Mononuclear cell (primary cell): Measurements from ENCODE around the gene PCNX3. TPM values are rescaled to one million over a fixed set of nuclear protein-coding genes. Genes with fewer than 3 reads are reported as not detected.

Source experiments
- H3K27me3 ChIP-seq: 2 replicates; pipeline ENCODE4 v1.6.0; 2011; ENCODE audit warnings: low read length, control low read depth; ENCODE audit not compliant: insufficient read depth
- H3K4me1 ChIP-seq: 2 replicates; pipeline ENCODE4 v1.5.1; 2011; ENCODE audit warnings: mild to moderate bottlenecking, low read length, control low read depth; ENCODE audit not compliant: insufficient read depth
- H3K4me3 ChIP-seq: 2 replicates; pipeline ENCODE4 v1.5.1; 2011; ENCODE audit warnings: mild to moderate bottlenecking, low read length, moderate library complexity
- H3K9me3 ChIP-seq: 2 replicates; pipeline ENCODE4 v1.5.1; 2011; ENCODE audit warnings: low read depth, mild to moderate bottlenecking, control low read depth, low read length
- total RNA-seq: library from RNA; depleted of rRNA; stranded (reverse); fragments of >200 nt; gene quantifications from one replicate; pipeline ENCODE4 v1.2.3, GENCODE V29; 2012

The PCNX3 gene
- total RNA-seq, 1 donor: 15.0 TPM

DNA sequence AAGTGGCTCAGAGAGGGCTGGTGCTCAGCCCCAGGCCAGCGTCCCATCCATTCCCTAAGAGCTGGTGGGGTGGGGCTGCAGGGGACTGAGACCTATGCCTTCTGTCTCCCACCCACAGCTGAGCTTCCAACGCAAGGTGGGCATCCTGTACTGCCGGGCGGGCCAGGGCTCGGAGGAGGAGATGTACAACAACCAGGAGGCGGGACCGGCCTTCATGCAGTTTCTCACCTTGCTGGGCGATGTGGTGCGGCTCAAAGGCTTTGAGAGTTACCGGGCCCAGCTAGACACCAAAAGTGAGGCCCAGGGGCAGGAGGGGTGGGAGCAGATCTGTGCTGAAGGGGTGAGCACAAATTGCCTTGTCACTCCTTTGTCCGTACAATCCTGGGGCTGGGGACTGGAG lies 29.3 kb downstream of the PCNX3 start:
- no peaks in the 10 kb centered on the region for H3K9me3 ChIP-seq
- no peaks in the 10 kb centered on the region for H3K27me3 ChIP-seq
- no peak overlapping the region for H3K4me3 ChIP-seq
- peaks cover 44% of the 10 kb centered on the region for H3K4me1 ChIP-seq

GRCh38 chr11:65645710-65646109 lies 30.1 kb downstream of the PCNX3 start:
- Histone ChIP-seq H3K4me1 (peaks cover 44% of the 10 kb centered on the region), H3K9me3 (no peaks in the 10 kb centered on the region), H3K27me3 (no peaks in the 10 kb centered on the region), H3K4me3 (no peak overlapping the region)

- Histone ChIP-seq H3K9me3 (no peaks in the 10 kb centered on the region), H3K4me3 (no peak overlapping the region), H3K4me1 (peaks cover 44% of the 10 kb centered on the region), H3K27me3 (no peaks in the 10 kb centered on the region)
Measured at GRCh38 chr11:65646288-65646957, 30.8 kb downstream of the PCNX3 start.

- Histone ChIP-seq H3K9me3 (no peaks in the 10 kb centered on the region), H3K27me3 (no peaks in the 10 kb centered on the region), H3K4me1 (peaks cover 44% of the 10 kb centered on the region), H3K4me3 (no peak overlapping the region)
Measured at GRCh38 chr11:65646958-65647701, 31.6 kb downstream of the PCNX3 start.

- H3K4me3 ChIP-seq: no peak overlapping the region
Measured at GRCh38 chr11:65648997-65649493, 33.5 kb downstream of the PCNX3 start.

GRCh38 chr11:65649656-65650546 lies 34.3 kb downstream of the PCNX3 start:
- no peaks in the 10 kb centered on the region for H3K27me3 ChIP-seq
- H3K4me1 ChIP-seq: peaks cover 44% of the 10 kb centered on the region
- H3K9me3 ChIP-seq: no peaks in the 10 kb centered on the region
- H3K4me3 ChIP-seq: no peak overlapping the region

More at GRCh38 chr11:65648997-65649493, 33.5 kb downstream of the PCNX3 start:
- Histone ChIP-seq H3K9me3 (no peaks in the 10 kb centered on the region), H3K27me3 (no peaks in the 10 kb centered on the region), H3K4me1 (peaks cover 41% of the 10 kb centered on the region)

GRCh38 chr11:65650547-65651338 lies 35.2 kb downstream of the PCNX3 start:
- Histone ChIP-seq H3K4me3 (no peak overlapping the region), H3K4me1 (peaks cover 44% of the 10 kb centered on the region), H3K9me3 (no peaks in the 10 kb centered on the region), H3K27me3 (no peaks in the 10 kb centered on the region)

- no peaks in the 10 kb centered on the region for H3K27me3 ChIP-seq
- no peaks in the 10 kb centered on the region for H3K9me3 ChIP-seq
- H3K4me1 ChIP-seq: peaks cover 44% of the 10 kb centered on the region
- no peak overlapping the region for H3K4me3 ChIP-seq
Measured at GRCh38 chr11:65651339-65651588, 35.7 kb downstream of the PCNX3 start.

DNA sequence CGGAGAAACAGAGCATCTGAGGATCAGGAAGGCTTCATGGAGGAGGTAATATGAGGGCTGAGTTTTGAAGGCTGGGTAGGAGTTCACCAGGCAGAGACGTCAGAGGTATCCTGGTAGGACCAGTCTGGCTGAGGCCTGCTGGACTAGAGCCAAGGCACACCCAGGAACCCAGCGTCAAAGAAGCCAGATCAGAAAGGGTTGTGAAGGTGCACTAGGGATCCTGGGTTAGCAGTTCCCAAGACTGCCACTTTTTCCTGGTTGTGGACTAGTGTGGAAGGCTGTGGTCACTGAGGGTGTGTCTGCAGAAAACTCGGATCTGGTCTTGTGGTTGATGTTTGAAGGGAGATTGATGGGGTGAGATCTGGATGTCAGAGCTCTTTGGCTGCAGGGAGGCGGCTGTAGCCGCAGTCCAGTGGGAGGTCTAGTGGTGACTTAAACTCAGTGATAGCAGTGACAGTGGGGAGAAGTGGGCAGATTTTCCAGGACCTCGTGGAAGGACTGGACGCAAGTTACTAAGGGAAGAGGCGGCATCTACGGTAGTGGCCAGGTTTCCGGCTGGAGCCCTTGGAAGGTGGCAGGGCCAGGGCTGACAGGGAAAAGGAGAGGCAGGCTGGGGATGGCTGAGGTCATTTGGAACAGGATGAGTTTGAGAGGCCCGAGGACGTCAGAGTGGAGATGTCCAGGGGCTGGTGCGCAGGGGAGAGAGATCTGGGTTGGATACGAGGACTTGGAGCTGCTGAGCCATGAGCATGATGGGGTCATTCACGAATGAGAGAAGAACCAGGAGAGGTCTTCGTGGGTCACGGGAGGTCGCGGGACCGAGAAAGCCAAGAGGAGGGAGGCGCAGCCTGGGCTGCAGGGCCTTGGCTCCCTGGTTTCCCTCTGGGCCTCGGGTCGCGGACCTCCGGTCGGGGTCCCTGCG lies 36.3 kb downstream of the PCNX3 start:
- peak overlapping the region; percentile 49 for H3K4me3 ChIP-seq
- peaks cover 44% of the 10 kb centered on the region for H3K4me1 ChIP-seq
- no peaks in the 10 kb centered on the region for H3K27me3 ChIP-seq
- H3K9me3 ChIP-seq: no peaks in the 10 kb centered on the region

DNA sequence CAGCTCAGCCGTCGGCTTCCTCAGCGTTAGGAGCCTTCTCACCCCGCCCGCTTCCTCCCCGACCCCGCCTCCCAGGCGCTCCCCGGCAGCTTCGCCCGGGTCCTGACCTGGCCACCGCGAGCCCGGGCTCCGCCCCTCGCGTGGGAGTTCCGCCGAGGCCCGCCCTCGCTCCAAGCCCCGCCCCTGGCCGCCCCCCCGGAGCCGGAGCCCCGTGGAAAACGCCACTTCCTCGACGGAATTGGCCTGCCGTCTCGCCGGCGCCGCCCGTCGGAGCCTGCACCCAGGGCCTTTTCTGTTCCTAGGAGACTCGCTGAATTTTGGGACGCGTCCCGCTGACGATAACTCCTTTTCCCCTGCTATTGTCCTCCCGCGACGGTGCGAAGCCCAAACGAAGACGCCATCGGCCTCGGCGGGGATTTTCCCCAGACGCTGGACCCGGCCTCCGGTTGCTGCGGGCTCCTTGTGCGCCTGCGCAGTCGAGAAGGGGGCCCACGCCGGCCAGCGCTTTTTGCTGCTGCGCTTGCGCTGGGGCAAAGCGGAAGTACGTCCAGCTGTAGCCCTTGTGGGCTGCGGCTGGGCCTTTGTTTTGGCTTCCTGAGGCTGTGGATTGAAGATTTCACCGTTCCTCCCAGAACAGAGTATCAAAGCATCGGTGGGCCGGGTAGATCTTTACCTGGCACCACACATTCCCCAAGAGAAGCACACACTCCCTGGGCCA lies 37.1 kb downstream of the PCNX3 start:
- Histone ChIP-seq H3K9me3 (no peaks in the 10 kb centered on the region), H3K4me1 (peaks cover 44% of the 10 kb centered on the region), H3K4me3 (peak overlapping the region; percentile 49), H3K27me3 (no peaks in the 10 kb centered on the region)

DNA sequence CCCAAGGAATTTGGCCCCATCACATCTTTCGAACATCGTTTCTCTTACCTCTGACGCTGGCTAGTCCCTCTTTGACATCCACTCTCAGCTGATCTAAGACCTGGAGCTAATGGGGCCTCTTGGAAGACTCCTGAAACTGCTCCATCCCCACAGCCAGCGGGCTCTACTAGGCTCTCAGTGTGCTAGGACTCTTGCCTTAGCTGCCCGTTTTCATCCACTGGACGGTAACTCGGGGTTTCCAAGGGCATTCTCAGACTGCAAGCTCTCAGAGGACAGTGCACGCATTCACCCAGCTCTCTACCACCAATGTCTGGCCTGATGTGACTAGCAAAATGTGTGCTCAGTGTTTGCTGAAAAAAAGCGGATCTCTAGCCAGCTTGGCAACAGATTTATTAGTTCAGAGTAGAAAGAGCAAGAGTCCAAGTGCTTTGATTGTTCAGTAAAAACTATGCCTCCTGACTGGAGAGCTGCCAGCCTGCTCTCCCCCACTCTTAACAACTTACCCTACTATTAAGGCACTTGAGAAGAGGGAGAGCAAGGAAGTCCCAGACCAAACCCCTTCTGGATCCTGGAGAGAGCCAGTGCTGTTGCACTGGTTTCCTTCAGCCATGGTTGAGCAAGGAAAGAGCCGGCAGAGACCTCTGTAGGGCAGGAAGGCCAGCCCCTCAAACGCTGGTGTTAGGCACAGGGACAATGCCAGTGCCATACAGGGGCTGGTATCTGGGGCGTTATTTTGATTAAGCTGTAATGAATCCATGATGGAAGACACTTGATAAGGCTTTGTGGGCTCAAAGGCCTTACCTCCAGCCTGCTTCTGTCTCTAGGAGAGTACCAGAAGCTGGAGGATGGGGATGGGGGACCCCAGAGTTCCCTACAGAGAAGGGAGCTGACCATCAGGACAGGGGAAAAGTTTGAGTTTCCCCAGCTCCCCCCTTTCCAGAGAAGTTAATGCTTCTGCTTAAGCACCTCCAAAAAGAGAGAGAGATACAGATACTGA lies 38.0 kb downstream of the PCNX3 start:
- Histone ChIP-seq H3K9me3 (no peaks in the 10 kb centered on the region), H3K27me3 (no peaks in the 10 kb centered on the region), H3K4me1 (peaks cover 44% of the 10 kb centered on the region), H3K4me3 (peak overlapping the region; percentile 49)
